ENCODE results near the gene FBXW2.

The FBXW2 gene

DNA sequence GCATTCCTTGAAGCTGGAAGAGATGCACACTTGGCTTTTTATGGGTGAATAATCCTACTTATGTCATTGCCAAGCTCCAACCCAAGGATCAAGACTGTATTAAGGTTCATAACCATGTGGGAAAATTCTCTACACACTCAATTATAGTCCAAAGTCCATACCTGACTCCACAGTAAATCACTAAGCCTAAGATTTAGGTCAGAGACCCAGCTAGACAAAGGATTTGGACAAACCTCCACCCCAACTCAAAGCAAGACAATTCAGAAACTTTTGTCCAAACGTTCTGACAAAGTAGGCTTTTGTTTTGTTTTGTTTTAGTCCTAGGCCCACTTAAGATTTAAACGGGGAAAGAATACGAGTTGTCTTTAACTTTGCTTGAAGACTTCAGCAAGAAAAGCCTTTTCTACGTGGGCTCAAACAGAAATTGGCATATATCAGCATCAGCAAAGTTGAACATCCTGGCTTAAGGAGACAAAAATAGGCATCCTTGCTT is 80.6 kb downstream of the FBXW2 start:
- DNase-seq: peak in 1 of 2 experiments; percentile 17

DNA sequence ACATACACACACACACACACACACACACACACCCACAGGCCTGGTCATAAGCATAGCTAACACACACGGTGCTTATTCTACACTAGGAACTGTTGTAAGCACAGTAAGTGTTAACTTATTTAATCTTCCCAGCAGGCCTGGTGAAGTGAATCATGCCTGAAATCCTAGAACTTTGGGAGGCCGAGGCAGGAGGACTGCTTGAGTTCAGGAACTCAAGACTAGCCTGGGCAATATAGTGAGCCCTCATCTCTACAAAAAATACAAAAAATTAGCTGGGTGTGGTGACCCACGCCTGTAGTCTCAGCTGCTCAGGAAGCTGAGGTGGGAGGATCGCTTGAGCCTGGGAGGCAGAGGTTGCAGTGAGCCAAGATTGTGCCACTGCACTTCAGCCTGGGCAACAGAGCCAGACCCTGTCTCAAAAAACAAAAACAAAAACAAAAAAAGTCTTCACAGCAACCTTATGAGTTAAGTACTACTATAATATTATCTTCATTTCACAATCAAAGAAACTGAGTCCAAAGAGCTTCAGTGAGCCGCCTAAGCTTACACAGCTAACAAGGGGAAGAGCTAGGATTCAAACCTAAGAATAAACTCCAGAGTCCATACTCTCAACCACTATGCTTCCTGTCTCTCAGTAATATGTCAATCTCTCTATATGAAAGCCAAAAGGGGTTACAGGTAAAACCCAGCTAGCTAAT is 81.2 kb downstream of the FBXW2 start:
- DNase-seq: no peak

DNA sequence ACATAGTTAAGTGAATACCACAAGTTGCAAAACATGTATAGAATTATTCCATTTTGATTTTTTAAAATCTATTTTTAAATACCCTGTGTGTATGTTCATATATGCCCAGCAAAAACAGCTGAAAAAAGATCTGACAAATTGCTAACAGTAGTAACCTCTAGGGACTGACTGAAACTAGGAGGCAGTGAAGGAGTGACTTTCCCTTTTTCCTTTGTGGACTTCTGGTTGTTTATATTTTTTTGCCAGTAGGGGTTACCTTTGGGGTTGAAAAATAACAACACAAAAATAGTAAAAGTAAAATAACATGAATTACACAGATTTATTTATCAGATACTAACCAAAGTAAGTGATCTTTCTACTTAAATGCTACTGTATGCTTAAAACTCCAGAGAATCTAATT is 81.9 kb downstream of the FBXW2 start:
- DNase-seq: no peak

DNA sequence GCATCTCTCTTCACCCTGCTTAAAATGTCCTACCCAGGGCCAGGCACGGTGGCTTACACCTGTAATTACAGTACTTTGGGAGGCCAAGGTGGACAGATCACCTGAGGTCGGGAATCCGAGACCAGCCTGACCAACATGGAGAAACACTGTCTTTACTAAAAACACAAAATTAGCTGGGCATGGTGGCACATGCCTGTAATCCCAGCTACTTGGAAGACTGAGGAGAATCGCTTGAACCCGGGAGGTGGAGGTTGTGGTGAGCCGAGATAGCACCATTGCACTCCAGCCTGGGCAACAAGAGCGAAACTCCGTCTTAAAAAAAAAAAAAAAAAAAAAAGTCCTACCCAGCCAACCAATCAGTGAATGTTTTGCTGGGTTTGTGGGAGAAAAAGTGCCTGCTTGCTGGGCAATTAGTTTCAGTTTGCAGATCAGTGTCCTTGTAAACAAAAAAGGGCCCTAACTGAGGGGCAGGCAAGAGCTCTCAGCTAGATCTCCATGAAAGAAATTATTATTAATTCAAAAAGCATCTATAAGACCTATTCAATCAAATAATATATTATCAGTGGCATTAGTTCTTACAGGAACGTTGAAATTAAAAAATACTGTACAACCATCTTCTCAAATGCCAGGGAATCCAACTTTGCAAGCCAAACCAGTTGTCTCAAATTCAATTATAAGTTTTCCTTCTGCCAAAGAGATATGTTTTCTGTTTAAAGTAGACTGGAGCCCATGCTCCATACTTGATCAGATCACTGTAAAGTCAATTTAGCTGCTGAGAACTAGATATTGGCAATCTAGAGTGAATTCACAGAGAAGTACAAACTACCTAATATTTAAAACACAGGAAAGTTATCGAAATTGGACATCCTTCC is 82.9 kb downstream of the FBXW2 start:
- DNase-seq: no peak

DNA sequence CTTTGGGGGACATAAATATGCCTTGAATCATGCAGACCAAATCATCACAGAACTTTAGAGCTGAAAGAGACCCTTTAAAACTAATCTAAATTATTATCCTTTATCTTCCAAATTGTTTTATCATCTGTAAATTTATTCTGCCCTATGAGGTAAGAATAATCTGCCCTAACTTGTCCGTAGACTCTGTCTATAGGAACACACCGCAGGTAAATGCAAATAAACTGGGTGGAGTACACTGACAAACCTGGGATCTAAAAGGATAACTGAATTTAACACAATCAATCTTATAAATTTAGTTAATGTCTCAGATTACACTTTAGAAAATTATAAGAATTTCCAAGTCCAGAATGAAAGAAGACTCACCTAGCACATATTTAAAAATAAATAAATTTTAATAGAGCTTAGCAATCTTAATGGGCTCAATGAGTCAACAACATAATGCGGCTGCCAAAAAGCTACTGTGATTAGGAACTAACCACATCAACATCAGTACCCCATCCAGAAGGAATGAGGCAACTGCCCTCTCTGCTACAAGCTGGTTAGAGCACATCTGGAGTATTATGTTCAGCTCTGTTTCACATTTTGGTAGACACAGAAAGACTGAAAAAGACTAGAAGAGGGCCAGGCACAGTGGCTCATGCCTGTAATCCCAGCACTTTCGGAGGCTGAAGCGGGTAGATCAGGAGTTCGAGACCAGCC is 84.5 kb downstream of the FBXW2 start:
- no peak for DNase-seq

DNA sequence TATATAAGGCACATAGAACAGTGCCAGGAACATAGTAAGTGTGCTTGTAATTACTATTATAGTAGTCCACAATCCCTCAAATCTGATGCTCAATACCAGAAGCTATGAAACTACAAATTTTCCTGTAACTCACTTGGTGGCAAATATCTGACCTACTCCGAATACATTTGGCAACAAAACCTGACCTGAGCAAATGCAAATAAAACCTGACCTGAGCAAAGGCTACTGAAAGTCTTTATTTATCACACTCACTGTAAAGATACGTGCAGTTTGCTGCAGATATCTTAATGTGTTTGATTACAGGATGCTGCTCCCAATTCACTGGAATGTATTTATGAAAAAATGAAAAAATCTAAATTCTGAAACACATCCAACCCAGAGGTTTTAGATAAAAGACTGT is 86.0 kb downstream of the FBXW2 start:
- DNase-seq: no peak
